MM.1S (cell line): ENCODE results near the gene TCF3.

Experiments
- DNase-seq: peaks from one replicate; pipeline ENCODE4 v3.0.0-alpha.2; 2015
- H2AFZ ChIP-seq: fragments of 300-600 bp; sonication (generic); 2 replicates; pipeline ENCODE4 v1.6.0; 2016; ENCODE audit warnings: antibody characterized with exemption, low read length
- H3F3A ChIP-seq: fragments of 300-600 bp; sonication (generic); 2 replicates; pipeline ENCODE4 v1.6.1; 2016; ENCODE audit warnings: mild to moderate bottlenecking, antibody characterized with exemption, low read length, moderate library complexity, mixed read lengths; ENCODE audit not compliant: insufficient read depth
- H3K27ac ChIP-seq: fragments of 300-600 bp; sonication (generic); 2 replicates; pipeline ENCODE4 v1.5.1; 2016; ENCODE audit warnings: mild to moderate bottlenecking, low read length
- H3K27me3 ChIP-seq: fragments of 300-600 bp; sonication (generic); replicated peaks from 2 replicates; pipeline ENCODE4 v1.6.0; 2016; ENCODE audit warnings: low read length; ENCODE audit not compliant: insufficient read depth
- H3K36me3 ChIP-seq: fragments of 300-600 bp; sonication (generic); replicated peaks from 2 replicates; pipeline ENCODE4 v1.6.1; 2016; ENCODE audit warnings: mild to moderate bottlenecking, low read length, mixed read lengths; ENCODE audit not compliant: insufficient read depth
- H3K4me1 ChIP-seq: fragments of 300-600 bp; sonication (generic); 2 replicates; pipeline ENCODE4 v1.6.1; 2016; ENCODE audit warnings: low read length, mixed read lengths
- H3K4me2 ChIP-seq: fragments of 300-600 bp; sonication (generic); 2 replicates; pipeline ENCODE4 v1.6.0; 2016; ENCODE audit warnings: low read depth, low read length
- H3K4me3 ChIP-seq: fragments of 300-600 bp; sonication (generic); 2 replicates; pipeline ENCODE4 v1.5.1; 2016; ENCODE audit warnings: low read length, mixed read lengths
- H3K79me2 ChIP-seq: fragments of 300-600 bp; sonication (generic); 2 replicates; pipeline ENCODE4 v1.6.1; 2016; ENCODE audit warnings: mixed run types, low read length, mixed read lengths
- H3K9ac ChIP-seq: fragments of 300-600 bp; sonication (generic); 2 replicates; pipeline ENCODE4 v1.6.1; 2016; ENCODE audit warnings: low read length, mixed read lengths
- H3K9me2 ChIP-seq: fragments of 300-600 bp; sonication (generic); replicated peaks from 2 replicates; pipeline ENCODE4 v1.6.1; 2016; ENCODE audit warnings: mild to moderate bottlenecking, low read length, mixed read lengths; ENCODE audit not compliant: insufficient read depth
- H3K9me3 ChIP-seq: fragments of 300-600 bp; sonication (generic); replicated peaks from 2 replicates; pipeline ENCODE4 v1.6.1; 2016; ENCODE audit warnings: mild to moderate bottlenecking, low read length, mixed read lengths; ENCODE audit not compliant: insufficient read depth
- H4K20me1 ChIP-seq: fragments of 300-600 bp; sonication (generic); 2 replicates; pipeline ENCODE4 v1.6.1; 2016; ENCODE audit warnings: mild to moderate bottlenecking, low read length, moderate library complexity, mixed read lengths; ENCODE audit not compliant: insufficient read depth
- EZH2 ChIP-seq: fragments of 300-600 bp; sonication (generic); optimal IDR thresholded peaks from 2 replicates; pipeline ENCODE3; 2017; ENCODE audit warnings: low read depth, mild to moderate bottlenecking, antibody characterized with exemption, low read length, mixed read lengths
- EZH2phosphoT487 ChIP-seq: fragments of 300-600 bp; sonication (generic); IDR thresholded peaks from 2 replicates; pipeline ENCODE4 v1.6.1; 2018; ENCODE audit warnings: antibody characterized with exemption, low read length
- TF ChIP-seq, protein P1 (sequence below): fragments of 300-600 bp; sonication (generic); IDR thresholded peaks from 2 replicates; pipeline ENCODE4 v1.5.1; 2016; ENCODE audit warnings: antibody characterized with exemption, low read length, mixed read lengths

The TCF3 gene

DNA sequence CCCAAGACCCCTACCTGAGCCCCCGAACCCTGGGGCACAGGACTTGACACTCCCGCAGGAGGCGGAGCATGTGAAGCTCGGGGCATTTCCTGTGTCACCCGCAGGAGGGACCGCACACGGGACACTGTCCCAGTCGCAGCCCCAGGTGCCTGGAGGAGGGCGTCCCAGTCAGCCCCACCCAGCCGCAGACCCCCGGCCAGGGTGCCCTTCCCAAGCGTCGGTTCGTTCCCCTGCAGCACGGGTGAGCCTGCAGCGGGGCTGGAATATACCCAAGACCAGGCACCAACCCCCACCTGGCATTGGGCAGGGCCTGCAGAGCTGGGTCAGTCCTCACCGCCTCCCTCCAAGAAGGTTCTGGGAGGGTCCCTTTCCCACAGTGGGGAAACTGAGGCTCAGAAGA is 21.6 kb downstream of the TCF3 start:
- Histone ChIP-seq H3K36me3 (peaks cover 23% of the 10 kb centered on the region), H3K79me2 (peaks cover 84% of the 10 kb centered on the region)

DNA sequence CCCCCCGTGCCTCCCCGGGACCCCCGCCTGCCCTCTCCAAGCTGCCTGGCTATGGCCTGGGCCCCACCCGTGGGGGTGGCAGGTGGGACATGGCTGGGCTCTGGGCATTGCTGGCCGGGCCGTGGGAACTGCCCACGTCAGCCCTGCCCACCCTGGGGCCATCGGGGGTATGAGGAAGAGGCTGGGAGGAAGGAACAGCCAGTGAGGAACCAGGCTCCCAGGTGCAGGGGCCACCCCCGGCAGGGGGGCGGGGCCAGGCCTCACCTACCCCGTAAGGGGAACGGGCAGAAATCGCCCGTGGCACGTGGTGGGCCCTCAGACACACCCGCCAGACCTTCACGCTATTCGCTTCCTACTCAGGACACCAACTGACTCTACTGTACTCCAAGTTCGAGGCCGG is 22.4 kb downstream of the TCF3 start:
- H4K20me1 ChIP-seq = peaks cover 41% of the 10 kb centered on the region
- TF ChIP-seq, protein P1, sequence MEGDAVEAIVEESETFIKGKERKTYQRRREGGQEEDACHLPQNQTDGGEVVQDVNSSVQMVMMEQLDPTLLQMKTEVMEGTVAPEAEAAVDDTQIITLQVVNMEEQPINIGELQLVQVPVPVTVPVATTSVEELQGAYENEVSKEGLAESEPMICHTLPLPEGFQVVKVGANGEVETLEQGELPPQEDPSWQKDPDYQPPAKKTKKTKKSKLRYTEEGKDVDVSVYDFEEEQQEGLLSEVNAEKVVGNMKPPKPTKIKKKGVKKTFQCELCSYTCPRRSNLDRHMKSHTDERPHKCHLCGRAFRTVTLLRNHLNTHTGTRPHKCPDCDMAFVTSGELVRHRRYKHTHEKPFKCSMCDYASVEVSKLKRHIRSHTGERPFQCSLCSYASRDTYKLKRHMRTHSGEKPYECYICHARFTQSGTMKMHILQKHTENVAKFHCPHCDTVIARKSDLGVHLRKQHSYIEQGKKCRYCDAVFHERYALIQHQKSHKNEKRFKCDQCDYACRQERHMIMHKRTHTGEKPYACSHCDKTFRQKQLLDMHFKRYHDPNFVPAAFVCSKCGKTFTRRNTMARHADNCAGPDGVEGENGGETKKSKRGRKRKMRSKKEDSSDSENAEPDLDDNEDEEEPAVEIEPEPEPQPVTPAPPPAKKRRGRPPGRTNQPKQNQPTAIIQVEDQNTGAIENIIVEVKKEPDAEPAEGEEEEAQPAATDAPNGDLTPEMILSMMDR = no peak
- TF ChIP-seq EZH2 = no peak
- no peak for TF ChIP-seq EZH2phosphoT487
- no peak overlapping the region for H3K4me3 ChIP-seq
- peaks cover 29% of the 10 kb centered on the region for H3K36me3 ChIP-seq
- peaks cover 84% of the 10 kb centered on the region for H3K79me2 ChIP-seq
- no peak overlapping the region for H3K27ac ChIP-seq
- H3F3A ChIP-seq = peaks cover 3% of the 10 kb centered on the region; the same call in 1 of the 2 replicates
- H3K9me2 ChIP-seq = no peaks in the 10 kb centered on the region
- no peak overlapping the region for H3K9ac ChIP-seq
- H3K4me2 ChIP-seq = no peak overlapping the region
- no peak overlapping the region for H2AFZ ChIP-seq
- H3K4me1 ChIP-seq = no peaks in the 10 kb centered on the region
- DNase-seq = no peak
- H3K9me3 ChIP-seq = no peaks in the 10 kb centered on the region
- H3K27me3 ChIP-seq = no peaks in the 10 kb centered on the region

More for the DNA sequence above, 21.6 kb downstream of the TCF3 start:
- Histone ChIP-seq H3K9ac (no peak overlapping the region), H3K9me2 (no peaks in the 10 kb centered on the region), H3F3A (no peaks in the 10 kb centered on the region), H2AFZ (no peak overlapping the region), H3K27me3 (no peaks in the 10 kb centered on the region), H3K4me1 (no peaks in the 10 kb centered on the region), H3K4me2 (no peak overlapping the region), H3K4me3 (no peak overlapping the region), H3K9me3 (no peaks in the 10 kb centered on the region), H4K20me1 (peaks cover 49% of the 10 kb centered on the region), H3K27ac (no peak overlapping the region)
- TF ChIP-seq EZH2 (no peak), EZH2phosphoT487 (no peak)
- TF ChIP-seq, protein P1 = no peak
- no peak for DNase-seq

DNA sequence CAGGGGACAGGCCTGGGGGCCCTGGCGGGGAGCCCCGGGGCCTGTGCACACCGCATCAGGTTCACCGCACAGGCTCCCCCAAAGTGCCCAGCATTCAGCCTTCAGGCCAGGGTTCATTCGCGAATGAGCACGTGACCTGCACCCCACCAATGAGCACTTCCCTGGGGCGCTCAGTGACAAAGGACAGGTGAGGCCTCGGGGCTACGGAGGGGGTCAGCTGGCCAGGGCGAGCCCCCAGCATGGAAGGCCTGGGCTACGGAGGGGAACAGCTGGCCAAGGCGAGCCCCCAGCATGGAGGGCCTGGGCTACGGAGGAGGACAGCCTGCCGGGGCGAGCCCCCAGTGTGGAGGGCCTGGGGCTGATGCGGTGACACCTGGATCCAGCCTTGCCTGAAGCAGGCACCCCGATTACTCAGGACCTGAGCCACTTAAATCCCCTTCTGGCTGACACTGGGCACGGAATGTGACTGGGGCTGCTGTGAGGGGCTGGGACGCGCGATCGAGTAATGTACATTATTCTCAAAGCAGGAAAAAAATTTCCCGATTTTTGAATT is 23.1 kb downstream of the TCF3 start:
- H3K9me3 ChIP-seq = no peaks in the 10 kb centered on the region
- no peaks in the 10 kb centered on the region for H3K27me3 ChIP-seq
- H3K4me3 ChIP-seq = no peak overlapping the region
- no peak for DNase-seq
- no peak overlapping the region for H3K4me2 ChIP-seq
- no peaks in the 10 kb centered on the region for H3K4me1 ChIP-seq
- peaks cover 6% of the 10 kb centered on the region; the same call in 1 of the 2 replicates for H3F3A ChIP-seq
- H3K79me2 ChIP-seq = peaks cover 84% of the 10 kb centered on the region
- H3K36me3 ChIP-seq = peaks cover 29% of the 10 kb centered on the region
- no peak overlapping the region for H3K27ac ChIP-seq
- H3K9me2 ChIP-seq = no peaks in the 10 kb centered on the region
- peaks cover 36% of the 10 kb centered on the region for H4K20me1 ChIP-seq
- TF ChIP-seq EZH2phosphoT487 (no peak), EZH2 (no peak)
- TF ChIP-seq, protein P1 = no peak
- no peak overlapping the region for H2AFZ ChIP-seq
- no peak overlapping the region for H3K9ac ChIP-seq
